Right cardiac atrium (tissue), 5 donors: Measurements from ENCODE around the gene SPATA2. TPM values are rescaled to one million over a fixed set of nuclear protein-coding genes. Genes with fewer than 3 reads are reported as not detected.

Source experiments
- ATAC-seq, 2 donors: fragments of 200-7000 bp; cut with Tn5 transposase; one replicate each; pipeline versions ENCODE4 v1.8.0 to v1.9.1; 2020; ENCODE audit warnings: moderate library complexity in 2 of 2, mild to moderate bottlenecking in 1 of 2
- DNase-seq, 3 donors: peaks; one replicate each; pipeline ENCODE4 v3.0.0-alpha.2; 2020
- H3K27ac ChIP-seq: one replicate; pipeline ENCODE4 v1.5.1; 2013; ENCODE audit warnings: mild to moderate bottlenecking, low read length, control low read depth, moderate library complexity
- H3K27me3 ChIP-seq: one replicate; pipeline ENCODE4 v1.6.1; 2013; ENCODE audit not compliant: control insufficient read depth, insufficient read depth
- H3K4me1 ChIP-seq: one replicate; pipeline ENCODE4 v1.6.1; 2013; ENCODE audit warnings: low read length; ENCODE audit not compliant: control insufficient read depth, insufficient read depth
- H3K4me3 ChIP-seq: one replicate; pipeline ENCODE4 v1.5.1; 2013; ENCODE audit warnings: low read length, control low read depth
- H3K9me3 ChIP-seq: one replicate; pipeline ENCODE4 v1.6.1; 2013; ENCODE audit warnings: low read length; ENCODE audit not compliant: control insufficient read depth
- WGBS: extraction: QIAGEN DNeasy Blood & Tissue Kit; methylation state at CpG from one replicate; pipeline ENCODE4 v1.1.7; 2013; 5-methylcytosine and 5-hydroxymethylcytosine counted together
- intact Hi-C, 4 donors: fragments of 100-400 bp; cut with DNase I; formaldehyde crosslinking; loops; one replicate each; pipeline versions ENCODE4 v1.11.0 to v1.14.0; 2022 to 2023
- polyA plus RNA-seq: library from polyadenylated mRNA; stranded (reverse); fragments of 200-250 nt; gene quantifications from one replicate; pipeline ENCODE4 v1.2.3, GENCODE V29; 2013
- total RNA-seq, 4 donors: library from RNA; stranded (reverse); fragmentation: NEBNext Ultra II Directional; extraction: Animal tissue kit (Norgen Biotek cat#: 25700); gene quantifications; one replicate each; pipeline ENCODE4 v1.2.1, GENCODE V29; 2021
- donor health status: healthy with polysubstance abuse.
- donor health status: DM: no; HTN: yes; CAD: no.
- donor health status: DM: no; HTN: no; CAD: no.
- donor health status: DM: no; HTN: yes; CAD: no; lungs with severe emphysema.
- donor health status: DM: yes; HTN: yes; CAD: no.

Gene SPATA2
- total and polyA plus RNA-seq, 5 donors, result 5.5 to 8.2 (median 6.6) TPM

GRCh38 chr20:49889001-49889934 lies 26.1 kb downstream of the SPATA2 start:
- no peak overlapping the region for H3K27ac ChIP-seq
- no peak for ATAC-seq
- H3K9me3 ChIP-seq, result no peaks in the 10 kb centered on the region
- H3K4me3 ChIP-seq, result no peak overlapping the region
- no peak for DNase-seq
- peaks cover 14% of the 10 kb centered on the region for H3K4me1 ChIP-seq
- intact Hi-C loops, result loop anchor here in 1 of 4 donors (5.0 kb wide), 1 partner anchor 277 kb away; no protein-coding TSS in a partner anchor
- WGBS, result 78% methylated on average over 9 of the region's 9 CpGs
- H3K27me3 ChIP-seq, result no peaks in the 10 kb centered on the region

DNA sequence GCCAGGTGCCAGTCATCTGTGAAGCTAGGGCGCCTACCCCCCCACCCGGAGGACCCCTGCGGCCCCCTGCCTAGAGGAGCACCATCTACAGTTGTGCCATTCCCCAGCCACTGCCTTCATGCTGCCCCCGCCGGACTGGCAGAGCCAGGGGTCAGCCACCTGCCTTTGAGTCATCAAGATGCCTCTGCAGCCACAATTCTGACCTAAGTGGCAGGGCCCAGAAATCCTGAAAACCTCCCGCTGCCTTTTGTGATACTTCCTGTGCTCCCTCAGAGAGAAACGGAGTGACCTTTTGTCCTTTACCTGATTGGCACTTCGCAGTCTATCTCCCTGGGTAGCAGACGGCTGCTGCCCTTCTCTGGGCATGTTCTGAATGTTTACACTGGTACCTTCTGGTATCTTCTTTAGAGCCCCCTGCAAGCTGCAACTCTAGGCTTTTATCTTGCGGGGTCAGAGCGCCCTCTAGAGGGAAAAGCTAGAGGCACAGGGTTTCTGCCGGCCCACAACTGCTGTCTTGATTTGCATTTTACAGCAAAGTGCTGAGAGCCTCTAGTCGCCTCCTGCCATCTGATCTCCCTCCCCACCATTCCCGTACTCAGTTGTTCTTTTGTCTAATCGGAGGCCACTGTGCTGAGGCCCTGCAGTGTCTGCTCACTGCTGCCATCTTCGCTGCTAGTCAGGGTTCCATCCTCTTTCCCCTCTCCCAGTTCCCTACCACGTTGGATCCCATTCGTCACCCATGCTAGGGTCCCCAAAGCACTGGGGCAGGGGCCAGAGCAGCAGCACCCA lies 26.9 kb downstream of the SPATA2 start:
- intact Hi-C loops, result loop anchor here in 1 of 4 donors (5.0 kb wide), 1 partner anchor 276 kb away; no protein-coding TSS in a partner anchor
- no peak overlapping the region for H3K27ac ChIP-seq
- DNase-seq (peak in 2 of 3 donors; percentile 41 to 64), ATAC-seq (no peak)
- H3K27me3 ChIP-seq, result no peaks in the 10 kb centered on the region
- peaks cover 12% of the 10 kb centered on the region for H3K4me1 ChIP-seq
- no peak overlapping the region for H3K4me3 ChIP-seq
- H3K9me3 ChIP-seq, result no peaks in the 10 kb centered on the region
- WGBS, result 68% methylated on average over 18 of the region's 18 CpGs

DNA sequence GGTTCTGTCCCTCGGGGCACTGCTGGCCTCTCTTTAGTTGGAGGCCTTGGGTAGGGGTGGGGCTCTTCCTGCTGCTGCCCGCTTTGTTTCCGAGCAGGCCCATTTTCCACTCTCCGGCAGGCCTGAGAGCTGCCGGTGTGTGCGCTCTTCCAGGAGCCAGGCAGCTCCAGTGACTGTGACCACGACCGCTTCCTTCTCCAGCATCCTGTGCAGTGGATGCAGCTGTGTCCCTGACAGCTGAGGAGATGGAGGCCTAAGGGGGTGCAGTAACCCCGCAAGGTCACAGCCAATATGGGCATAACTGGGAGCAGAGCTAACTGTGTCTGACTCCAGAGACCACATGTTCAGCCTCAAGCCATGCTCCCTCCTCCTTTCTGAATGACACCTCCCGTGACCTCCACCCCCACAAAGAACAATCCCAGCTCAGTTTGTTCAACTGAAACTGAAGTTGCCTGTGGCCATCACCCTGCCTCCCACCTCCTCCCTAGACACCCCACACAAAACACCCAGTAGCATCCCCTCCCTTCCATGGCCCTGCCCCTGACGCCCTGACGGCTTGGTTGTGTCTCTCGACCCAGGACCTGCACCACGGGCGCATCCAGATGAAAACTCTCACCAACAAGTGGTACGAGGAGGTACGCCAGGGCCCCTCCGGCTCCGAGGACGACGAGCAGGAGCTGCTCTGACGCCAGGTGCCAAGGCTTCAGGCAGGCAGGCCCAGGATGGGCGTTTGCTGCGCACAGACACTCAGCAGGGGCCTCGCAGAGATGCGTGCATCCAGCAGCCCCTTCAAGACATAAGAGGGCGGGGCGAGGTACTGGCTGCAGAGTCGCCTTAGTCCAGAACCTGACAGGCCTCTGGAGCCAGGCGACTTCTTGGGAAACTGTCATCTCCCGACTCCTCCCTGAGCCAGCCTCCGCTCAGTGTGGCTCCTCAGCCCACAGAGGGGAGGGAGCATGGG lies 27.8 kb downstream of the SPATA2 start:
- peak; percentile 38 to 69 (median 65) for DNase-seq
- H3K27me3 ChIP-seq, result no peaks in the 10 kb centered on the region
- no peaks in the 10 kb centered on the region for H3K9me3 ChIP-seq
- H3K4me3 ChIP-seq, result no peak overlapping the region
- WGBS, result 82% methylated on average over 32 of the region's 32 CpGs
- ATAC-seq, result peak; percentile 45 to 72
- peaks cover 7% of the 10 kb centered on the region for H3K4me1 ChIP-seq
- no peak overlapping the region for H3K27ac ChIP-seq
- intact Hi-C loops, result loop anchor here in 1 of 4 donors (5.0 kb wide), 1 partner anchor 275 kb away; no protein-coding TSS in a partner anchor

- peaks cover 4% of the 10 kb centered on the region for H3K4me1 ChIP-seq
- ATAC-seq (no peak), DNase-seq (peak in 2 of 3 donors; percentile 51 to 63)
- 75% methylated on average over 30 of the region's 30 CpGs for WGBS
- H3K27ac ChIP-seq, result peak overlapping the region; percentile 9
- no peaks in the 10 kb centered on the region for H3K9me3 ChIP-seq
- no peak overlapping the region for H3K4me3 ChIP-seq
- intact Hi-C loops, result loop anchor here in 1 of 4 donors (5.0 kb wide), 1 partner anchor 274 kb away; no protein-coding TSS in a partner anchor
- no peaks in the 10 kb centered on the region for H3K27me3 ChIP-seq
Measured at GRCh38 chr20:49886571-49887213, 28.6 kb downstream of the SPATA2 start.

GRCh38 chr20:49885558-49886332 lies 29.6 kb downstream of the SPATA2 start:
- no peak overlapping the region for H3K27ac ChIP-seq
- H3K4me1 ChIP-seq, result peaks cover 4% of the 10 kb centered on the region
- no peaks in the 10 kb centered on the region for H3K27me3 ChIP-seq
- H3K4me3 ChIP-seq, result no peak overlapping the region
- DNase-seq (no peak), ATAC-seq (no peak)
- intact Hi-C loops, result loop anchor here in 1 of 4 donors (5.0 kb wide), 1 partner anchor 273 kb away; no protein-coding TSS in a partner anchor
- 91% methylated on average over 16 of the region's 16 CpGs for WGBS
- no peaks in the 10 kb centered on the region for H3K9me3 ChIP-seq

DNA sequence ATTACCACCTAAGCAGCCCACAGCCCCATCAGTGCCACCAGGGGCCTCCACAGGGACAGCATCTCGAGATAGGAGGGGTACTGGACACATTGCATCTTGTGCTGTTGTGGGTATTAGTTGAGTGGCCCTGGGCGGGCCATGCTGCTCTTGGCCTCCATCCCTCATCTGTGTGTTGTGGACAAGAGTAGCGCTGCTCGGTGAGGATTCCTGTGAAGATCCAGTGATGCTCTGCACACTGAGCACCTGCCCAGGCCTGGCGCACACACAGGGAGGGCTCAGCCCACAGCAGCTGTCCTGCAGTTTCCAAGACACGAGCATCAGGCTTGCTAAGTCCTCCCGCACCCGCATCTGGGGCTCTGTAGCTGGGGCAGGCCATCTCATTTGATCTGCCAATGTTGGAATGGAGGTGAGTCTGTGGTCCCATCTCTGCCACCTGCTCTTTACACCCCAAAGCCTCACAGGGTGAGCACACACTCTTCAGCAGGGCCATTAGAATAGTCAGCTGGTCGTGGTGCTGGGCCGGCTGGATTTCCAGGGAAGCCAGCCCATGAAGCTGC lies 32.0 kb downstream of the SPATA2 start:
- ATAC-seq, result no peak
- DNase-seq, result no peak
- Histone ChIP-seq H3K27me3 (no peaks in the 10 kb centered on the region), H3K27ac (no peak overlapping the region), H3K9me3 (no peaks in the 10 kb centered on the region), H3K4me3 (no peak overlapping the region), H3K4me1 (no peaks in the 10 kb centered on the region)
- WGBS, result 95% methylated on average over 10 of the region's 10 CpGs
- intact Hi-C loops, result no loop called here

DNA sequence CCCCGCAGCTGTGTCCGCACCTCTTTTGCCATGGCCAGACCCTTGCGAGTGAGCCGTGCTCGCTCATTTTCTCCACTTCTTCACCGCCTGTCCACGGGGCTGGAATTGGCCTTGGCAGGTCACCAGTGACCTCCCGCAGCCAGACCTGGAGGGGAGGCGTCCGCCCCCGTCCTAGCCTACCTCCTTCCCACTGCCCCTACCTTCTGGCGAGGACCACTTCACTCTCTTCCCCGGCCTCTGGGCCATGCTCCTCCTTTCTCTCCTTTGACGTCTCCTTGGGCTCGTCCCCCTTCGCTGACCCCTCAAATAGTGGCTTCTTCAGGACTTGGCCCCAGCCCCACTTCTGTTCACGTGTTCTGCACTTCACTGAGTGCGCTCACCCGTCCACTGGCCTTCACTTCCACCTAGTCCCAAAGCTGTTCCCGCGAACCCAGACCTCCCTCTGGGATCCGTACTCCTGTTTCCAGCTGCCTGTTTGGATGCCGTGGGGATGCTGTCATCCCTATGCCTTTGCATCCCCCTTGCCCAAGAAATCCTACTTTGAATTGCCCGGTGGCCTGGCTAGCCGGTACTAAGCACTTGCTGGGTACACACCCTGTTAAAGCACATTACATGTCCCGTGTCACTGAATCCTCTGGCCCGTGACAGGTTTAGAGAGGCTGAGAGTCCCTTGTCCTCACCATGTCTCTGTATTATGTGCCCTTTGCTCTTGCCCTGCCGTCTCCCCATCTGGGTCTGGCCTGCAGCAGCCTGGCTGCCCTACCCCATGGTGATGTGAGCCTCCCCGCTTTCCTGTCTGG lies 33.0 kb downstream of the SPATA2 start:
- Histone ChIP-seq H3K4me3 (no peak overlapping the region), H3K9me3 (no peaks in the 10 kb centered on the region), H3K27me3 (no peaks in the 10 kb centered on the region), H3K27ac (no peak overlapping the region), H3K4me1 (no peaks in the 10 kb centered on the region)
- intact Hi-C loops, result no loop called here
- 89% methylated on average over 29 of the region's 29 CpGs for WGBS
- DNase-seq (peak in 1 of 3 donors; percentile 56), ATAC-seq (no peak)

- intact Hi-C loops, result no loop called here
- Histone ChIP-seq H3K27ac (no peak overlapping the region), H3K4me3 (no peak overlapping the region), H3K27me3 (no peaks in the 10 kb centered on the region), H3K9me3 (no peaks in the 10 kb centered on the region), H3K4me1 (no peaks in the 10 kb centered on the region)
- ATAC-seq (no peak), DNase-seq (no peak)
- WGBS, result 92% methylated on average over 15 of the region's 15 CpGs
Measured at GRCh38 chr20:49880724-49881445, 34.4 kb downstream of the SPATA2 start.
